ENCODE measurements around the gene RAB11FIP4. TPM values are rescaled to one million over a fixed set of nuclear protein-coding genes. Genes with fewer than 3 reads are reported as not detected.

The RAB11FIP4 gene
- total RNA-seq, 1 experiment from 2014 or later: 15.1 TPM

- Histone ChIP-seq H4K20me1 (ENCODE audit: insufficient read depth) (no peaks in the 10 kb centered on the region), H3K27ac (ENCODE audit: low read depth, low read length) (no peak overlapping the region), H3K9me2 (ENCODE audit: insufficient read depth) (no peaks in the 10 kb centered on the region), H3K4me3 (replicated peaks in 1 of 2; ENCODE audit: low read depth in 1 of 2, low read length in 2 of 2) (no peak overlapping the region), H2AFZ (ENCODE audit: low read depth, low read length, poor library complexity, severe bottlenecking) (no peak overlapping the region), H3K9me3 (ENCODE audit: control insufficient read depth in 1 of 2, insufficient read depth in 1 of 2, low read depth in 1 of 2, low read length in 2 of 2) (no peaks in the 10 kb centered on the region), H3K4me2 (ENCODE audit: low read length) (no peak overlapping the region), H3K9ac (ENCODE audit: low read length) (no peak overlapping the region), H3K4me1 (ENCODE audit: control insufficient read depth in 1 of 2, insufficient read depth in 2 of 2, low read length in 2 of 2) (peaks cover 0 to 12% of the 10 kb centered on the region in 2 experiments; a peak in 3 of 4 replicates), H3K36me3 (ENCODE audit: control insufficient read depth in 1 of 2, insufficient read depth in 2 of 2, low read length in 2 of 2) (no peaks in the 10 kb centered on the region), H3K27me3 (ENCODE audit: insufficient read depth, low read length) (no peaks in the 10 kb centered on the region), H3K79me2 (ENCODE audit: insufficient read depth, low read length) (no peaks in the 10 kb centered on the region)
- RAD21 ChIA-PET (ENCODE audit: low non-redundant PET in 1 of 2, low total read pairs in 2 of 2, uncharacterized antibody in 2 of 2, unreplicated experiment in 2 of 2): no interaction called here
- DNase-seq (ENCODE audit: low read depth, low spot score) (no peak), ATAC-seq (no peak)
- POLR2A ChIA-PET: no interaction called here
- CTCF ChIA-PET: no interaction called here
- intact Hi-C loops (cut with micrococcal nuclease): no loop called here
- TF ChIP-seq ZNF274 (IDR thresholded peaks at IDR 0.05; ENCODE audit: low read depth, low read length): no peak
- TF ChIP-seq SP1 (IDR thresholded peaks at IDR 0.05; ENCODE audit: low read depth): no peak
- no peak for TF ChIP-seq EZH2 (IDR thresholded peaks at IDR 0.05)
- no peak for TF ChIP-seq SRF (IDR thresholded peaks at IDR 0.05; ENCODE audit: low read depth)
- TF ChIP-seq REST (IDR thresholded peaks at IDR 0.05; ENCODE audit: low read depth): no peak
- TF ChIP-seq POLR2A (IDR thresholded peaks at IDR 0.05; ENCODE audit: borderline replicate concordance, extremely low read depth, insufficient read depth, insufficient read length): no peak
- no peak for TF ChIP-seq CTCF (IDR thresholded peaks at IDR 0.05 in 2 of 3, conservative IDR thresholded peaks at IDR 0.05 in 1 of 3; ENCODE audit: borderline replicate concordance in 1 of 3, insufficient read depth in 1 of 3, low read depth in 2 of 3, low read length in 2 of 3)
- TF ChIP-seq RAD21 (IDR thresholded peaks at IDR 0.05; ENCODE audit: low read depth): no peak
- no peak for TF ChIP-seq ELF1 (IDR thresholded peaks at IDR 0.05; ENCODE audit: borderline replicate concordance, low read depth)
- no peak for TF ChIP-seq CEBPB (IDR thresholded peaks at IDR 0.05; ENCODE audit: low read depth)
- no TSS peak for BruUV-seq (replicated peaks)
These were observed 170.9 kb downstream of the RAB11FIP4 start for GRCh38 chr17:31562376-31562840.

Data from HCT116 (cell line).